Measurements from ENCODE around the gene TENM4.

Gene TENM4

DNA sequence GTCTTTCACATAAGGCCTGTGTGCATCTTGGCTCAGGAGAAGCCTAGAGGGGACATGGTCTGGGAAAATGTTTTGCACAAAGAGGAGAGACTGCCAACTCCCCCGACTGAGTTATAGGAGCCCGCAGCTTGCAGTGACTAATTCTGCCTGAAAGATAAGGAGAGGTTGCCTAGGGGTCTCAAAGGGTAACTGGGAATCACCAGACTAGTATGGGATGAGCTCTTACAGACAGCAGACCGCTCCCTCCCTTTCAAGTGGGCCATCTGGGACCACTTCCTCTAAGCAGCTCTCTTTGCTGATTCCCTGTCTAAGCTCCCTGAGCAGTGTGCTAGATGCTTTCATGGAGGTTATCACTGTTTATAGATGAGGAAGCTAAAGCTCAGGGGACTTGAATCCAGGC, 105.1 kb downstream of the TENM4 start:
- Histone ChIP-seq H3K4me2 (ENCODE audit: insufficient read depth, low read length, poor library complexity, severe bottlenecking) (no peak overlapping the region), H3K4me1 (ENCODE audit: control insufficient read depth in 2 of 2, insufficient read depth in 1 of 2, low read depth in 1 of 2, low read length in 2 of 2) (no peaks in the 10 kb centered on the region), H2BK12ac (ENCODE audit: low read length) (no peak overlapping the region), H2AK5ac (ENCODE audit: low read depth, low read length) (no peak overlapping the region), H3K9ac (ENCODE audit: low read depth, low read length, poor library complexity) (no peak overlapping the region), H3K27ac (replicated peaks; ENCODE audit: low read length) (no peak overlapping the region), H2BK15ac (ENCODE audit: low read length) (no peak overlapping the region), H3K14ac (ENCODE audit: low read length) (no peak overlapping the region), H3K36me3 (replicated peaks in 1 of 2; ENCODE audit: control insufficient read depth in 2 of 2, insufficient read depth in 2 of 2, low read length in 2 of 2) (no peaks in the 10 kb centered on the region), H4K8ac (ENCODE audit: low read depth, low read length) (no peak overlapping the region), H4K91ac (ENCODE audit: low read depth, low read length, poor library complexity) (no peak overlapping the region), H3K27me3 (ENCODE audit: control insufficient read depth in 3 of 3, insufficient read depth in 3 of 3, low read depth in 1 of 3, low read length in 3 of 3) (no peaks in the 10 kb centered on the region), H2BK120ac (ENCODE audit: low read depth, low read length) (no peak overlapping the region), H3K79me1 (ENCODE audit: low read depth, low read length) (no peaks in the 10 kb centered on the region), H2BK5ac (ENCODE audit: low read length) (no peak overlapping the region), H3K23ac (ENCODE audit: low read depth, low read length, poor library complexity) (no peak overlapping the region), H3K4me3 (ENCODE audit: low read length in 2 of 2) (no peak overlapping the region), H3K18ac (ENCODE audit: low read length) (no peak overlapping the region), H3K9me3 (replicated peaks in 1 of 2; ENCODE audit: control insufficient read depth in 2 of 2, insufficient read depth in 1 of 2, low read depth in 1 of 2, low read length in 2 of 2) (no peaks in the 10 kb centered on the region), H3K4ac (ENCODE audit: low read length) (no peak overlapping the region), H2AFZ (ENCODE audit: low read length) (no peak overlapping the region)
- no peak for DNase-seq (ENCODE audit: low spot score)
- no CpG with 5 or more reads among the region's 3 CpGs for WGBS, 2 donors (ENCODE audit: extremely low coverage in 2 of 2, insufficient read length in 2 of 2, insufficient replicate concordance in 1 of 2)

DNA sequence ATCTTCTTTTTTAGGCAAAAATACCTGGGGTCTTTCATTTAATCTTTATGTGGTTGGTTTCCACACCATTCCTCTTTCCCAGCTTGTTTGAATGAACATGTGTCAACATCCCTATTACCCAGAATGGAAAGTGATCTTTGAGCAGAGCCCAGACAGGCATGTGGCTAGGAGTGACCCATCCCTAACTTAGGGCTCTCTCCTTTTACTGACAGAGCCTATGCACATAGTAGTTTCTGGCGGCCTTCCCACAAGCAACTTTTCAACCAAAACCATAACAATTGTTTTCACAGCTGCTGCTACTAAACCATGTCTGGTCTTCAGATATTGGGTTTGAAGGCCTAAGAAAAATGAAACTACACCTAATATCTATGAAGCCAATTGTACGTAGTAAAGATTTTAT, 107.5 kb downstream of the TENM4 start:
- no peaks in the 10 kb centered on the region for H3K36me3 ChIP-seq (replicated peaks in 1 of 2; ENCODE audit: control insufficient read depth in 2 of 2, insufficient read depth in 2 of 2, low read length in 2 of 2)
- no peak overlapping the region for H2BK15ac ChIP-seq (ENCODE audit: low read length)
- H4K8ac ChIP-seq (ENCODE audit: low read depth, low read length), result no peak overlapping the region
- H3K14ac ChIP-seq (ENCODE audit: low read length), result no peak overlapping the region
- no peak overlapping the region for H3K18ac ChIP-seq (ENCODE audit: low read length)
- no peak overlapping the region for H3K9ac ChIP-seq (ENCODE audit: low read depth, low read length, poor library complexity)
- WGBS, 2 donors (ENCODE audit: extremely low coverage in 2 of 2, insufficient read length in 2 of 2, insufficient replicate concordance in 1 of 2), result no CpG with 5 or more reads among the region's 2 CpGs
- H3K9me3 ChIP-seq (replicated peaks in 1 of 2; ENCODE audit: control insufficient read depth in 2 of 2, insufficient read depth in 1 of 2, low read depth in 1 of 2, low read length in 2 of 2), result no peaks in the 10 kb centered on the region
- H2BK5ac ChIP-seq (ENCODE audit: low read length), result no peak overlapping the region
- no peak overlapping the region for H3K4ac ChIP-seq (ENCODE audit: low read length)
- no peak overlapping the region for H2BK12ac ChIP-seq (ENCODE audit: low read length)
- no peak for DNase-seq (ENCODE audit: low spot score)
- no peak overlapping the region for H3K23ac ChIP-seq (ENCODE audit: low read depth, low read length, poor library complexity)
- no peaks in the 10 kb centered on the region for H3K27me3 ChIP-seq (ENCODE audit: control insufficient read depth in 3 of 3, insufficient read depth in 3 of 3, low read depth in 1 of 3, low read length in 3 of 3)
- no peak overlapping the region for H3K4me3 ChIP-seq (ENCODE audit: low read length in 2 of 2)
- H3K4me2 ChIP-seq (ENCODE audit: insufficient read depth, low read length, poor library complexity, severe bottlenecking), result no peak overlapping the region
- H2AK5ac ChIP-seq (ENCODE audit: low read depth, low read length), result no peak overlapping the region
- no peaks in the 10 kb centered on the region for H3K79me1 ChIP-seq (ENCODE audit: low read depth, low read length)
- H3K4me1 ChIP-seq (ENCODE audit: control insufficient read depth in 2 of 2, insufficient read depth in 1 of 2, low read depth in 1 of 2, low read length in 2 of 2), result no peaks in the 10 kb centered on the region
- no peak overlapping the region for H3K27ac ChIP-seq (replicated peaks; ENCODE audit: low read length)
- no peak overlapping the region for H2AFZ ChIP-seq (ENCODE audit: low read length)
- H2BK120ac ChIP-seq (ENCODE audit: low read depth, low read length), result no peak overlapping the region
- no peak overlapping the region for H4K91ac ChIP-seq (ENCODE audit: low read depth, low read length, poor library complexity)

DNA sequence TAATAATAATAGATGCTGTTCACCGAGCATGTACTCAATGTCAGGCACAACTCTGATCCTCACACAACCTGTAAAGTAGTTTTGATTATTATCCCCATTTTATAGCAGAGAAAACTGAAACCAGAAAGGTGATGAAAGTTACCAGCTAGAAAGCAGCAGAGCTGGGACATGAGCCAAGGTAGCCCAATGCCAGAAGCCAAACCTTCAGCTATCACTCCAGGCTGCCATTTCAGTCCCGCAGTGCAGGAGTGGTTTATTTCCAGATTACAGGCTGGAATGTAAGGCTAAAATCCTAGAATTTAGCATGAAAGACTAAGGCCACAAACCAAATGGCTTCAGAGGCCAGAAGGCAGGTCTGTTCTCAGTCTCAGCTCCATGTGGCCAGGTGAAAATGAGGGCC, 108.8 kb downstream of the TENM4 start:
- Histone ChIP-seq H2BK15ac (ENCODE audit: low read length) (no peak overlapping the region), H3K27me3 (ENCODE audit: control insufficient read depth in 3 of 3, insufficient read depth in 3 of 3, low read depth in 1 of 3, low read length in 3 of 3) (no peaks in the 10 kb centered on the region), H4K8ac (ENCODE audit: low read depth, low read length) (no peak overlapping the region), H3K23ac (ENCODE audit: low read depth, low read length, poor library complexity) (no peak overlapping the region), H2BK12ac (ENCODE audit: low read length) (no peak overlapping the region), H3K9ac (ENCODE audit: low read depth, low read length, poor library complexity) (no peak overlapping the region), H3K4ac (ENCODE audit: low read length) (no peak overlapping the region), H3K27ac (replicated peaks; ENCODE audit: low read length) (no peak overlapping the region), H2AK5ac (ENCODE audit: low read depth, low read length) (no peak overlapping the region), H3K9me3 (replicated peaks in 1 of 2; ENCODE audit: control insufficient read depth in 2 of 2, insufficient read depth in 1 of 2, low read depth in 1 of 2, low read length in 2 of 2) (no peaks in the 10 kb centered on the region), H4K91ac (ENCODE audit: low read depth, low read length, poor library complexity) (no peak overlapping the region), H3K4me1 (ENCODE audit: control insufficient read depth in 2 of 2, insufficient read depth in 1 of 2, low read depth in 1 of 2, low read length in 2 of 2) (no peaks in the 10 kb centered on the region), H2AFZ (ENCODE audit: low read length) (no peak overlapping the region), H2BK120ac (ENCODE audit: low read depth, low read length) (no peak overlapping the region), H3K4me3 (ENCODE audit: low read length in 2 of 2) (no peak overlapping the region), H3K18ac (ENCODE audit: low read length) (no peak overlapping the region), H2BK5ac (ENCODE audit: low read length) (no peak overlapping the region), H3K14ac (ENCODE audit: low read length) (no peak overlapping the region), H3K79me1 (ENCODE audit: low read depth, low read length) (no peaks in the 10 kb centered on the region), H3K4me2 (ENCODE audit: insufficient read depth, low read length, poor library complexity, severe bottlenecking) (no peak overlapping the region), H3K36me3 (replicated peaks in 1 of 2; ENCODE audit: control insufficient read depth in 2 of 2, insufficient read depth in 2 of 2, low read length in 2 of 2) (no peaks in the 10 kb centered on the region)
- WGBS, 2 donors (ENCODE audit: extremely low coverage in 2 of 2, insufficient read length in 2 of 2, insufficient replicate concordance in 1 of 2), result no CpG with 5 or more reads among the region's 2 CpGs
- no peak for DNase-seq (ENCODE audit: low spot score)

DNA sequence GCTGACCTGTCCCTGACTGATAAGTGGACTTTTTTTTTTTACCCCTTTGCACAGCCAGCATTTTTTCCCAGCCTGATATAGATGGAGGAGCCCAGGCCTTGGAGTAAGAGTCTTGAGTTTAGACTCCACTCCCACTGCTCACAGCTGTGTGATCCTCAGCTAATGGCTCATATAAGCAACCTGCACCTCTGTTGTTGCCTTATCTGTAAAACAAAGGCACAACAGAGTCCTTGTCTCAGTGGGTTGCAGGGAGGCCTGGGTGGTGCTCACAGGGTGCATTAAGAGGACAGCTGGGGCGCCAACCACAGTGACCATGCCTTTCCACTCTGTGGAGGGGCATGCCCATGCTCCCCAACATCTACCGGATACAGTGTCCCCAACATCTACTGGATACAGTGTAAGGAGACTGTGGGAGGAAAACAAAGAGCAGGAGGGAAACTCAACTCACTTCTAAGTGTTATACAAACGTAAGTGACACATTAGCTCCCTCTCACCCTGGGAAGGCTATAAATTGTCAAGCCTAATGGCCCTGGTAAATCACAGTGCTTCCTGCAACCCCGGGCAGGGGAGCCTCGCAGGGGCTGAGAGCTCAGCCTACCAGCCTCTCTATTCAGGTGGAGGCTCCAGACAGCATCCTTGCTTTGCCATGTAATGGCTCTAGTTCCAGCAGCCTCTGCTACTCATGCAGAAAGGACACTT, 109.5 kb downstream of the TENM4 start:
- H3K4me1 ChIP-seq (ENCODE audit: control insufficient read depth in 2 of 2, insufficient read depth in 1 of 2, low read depth in 1 of 2, low read length in 2 of 2), result no peaks in the 10 kb centered on the region
- H3K4ac ChIP-seq (ENCODE audit: low read length), result no peak overlapping the region
- DNase-seq (ENCODE audit: low spot score), result no peak
- no peaks in the 10 kb centered on the region for H3K79me1 ChIP-seq (ENCODE audit: low read depth, low read length)
- no peak overlapping the region for H3K4me2 ChIP-seq (ENCODE audit: insufficient read depth, low read length, poor library complexity, severe bottlenecking)
- no peak overlapping the region for H2BK12ac ChIP-seq (ENCODE audit: low read length)
- WGBS, 2 donors (ENCODE audit: extremely low coverage in 2 of 2, insufficient read length in 2 of 2, insufficient replicate concordance in 1 of 2), result no CpG with 5 or more reads among the region's 5 CpGs
- H3K14ac ChIP-seq (ENCODE audit: low read length), result no peak overlapping the region
- no peak overlapping the region for H2BK5ac ChIP-seq (ENCODE audit: low read length)
- no peak overlapping the region for H3K4me3 ChIP-seq (ENCODE audit: low read length in 2 of 2)
- no peak overlapping the region for H3K23ac ChIP-seq (ENCODE audit: low read depth, low read length, poor library complexity)
- no peak overlapping the region for H2BK120ac ChIP-seq (ENCODE audit: low read depth, low read length)
- H3K9me3 ChIP-seq (replicated peaks in 1 of 2; ENCODE audit: control insufficient read depth in 2 of 2, insufficient read depth in 1 of 2, low read depth in 1 of 2, low read length in 2 of 2), result no peaks in the 10 kb centered on the region
- H3K36me3 ChIP-seq (replicated peaks in 1 of 2; ENCODE audit: control insufficient read depth in 2 of 2, insufficient read depth in 2 of 2, low read length in 2 of 2), result no peaks in the 10 kb centered on the region
- no peak overlapping the region for H2AFZ ChIP-seq (ENCODE audit: low read length)
- H3K9ac ChIP-seq (ENCODE audit: low read depth, low read length, poor library complexity), result no peak overlapping the region
- H3K18ac ChIP-seq (ENCODE audit: low read length), result no peak overlapping the region
- H2AK5ac ChIP-seq (ENCODE audit: low read depth, low read length), result no peak overlapping the region
- H2BK15ac ChIP-seq (ENCODE audit: low read length), result no peak overlapping the region
- H4K8ac ChIP-seq (ENCODE audit: low read depth, low read length), result no peak overlapping the region
- H4K91ac ChIP-seq (ENCODE audit: low read depth, low read length, poor library complexity), result no peak overlapping the region
- no peak overlapping the region for H3K27ac ChIP-seq (replicated peaks; ENCODE audit: low read length)
- no peaks in the 10 kb centered on the region for H3K27me3 ChIP-seq (ENCODE audit: control insufficient read depth in 3 of 3, insufficient read depth in 3 of 3, low read depth in 1 of 3, low read length in 3 of 3)
